Gastrocnemius medialis (tissue), 4 donors: ENCODE measurements around the gene ATXN1. TPM values are rescaled to one million over a fixed set of nuclear protein-coding genes. Genes with fewer than 3 reads are reported as not detected.

Experiments
- ATAC-seq, 2 donors: fragments of 150-250 bp; one replicate each; pipeline ENCODE4 v1.9.1; 2016
- DNase-seq, 2 donors: peaks; one replicate each; pipeline ENCODE4 v3.0.0-alpha.2; 2019
- H3K27ac ChIP-seq, 4 donors: fragments of 200-600 bp; sonication (generic); 1 replicate in 1 of 4; 2 replicates in 3 of 4; pipeline ENCODE4 v1.5.1; 2016 to 2018; ENCODE audit warnings: mild to moderate bottlenecking in 2 of 4, moderate library complexity in 1 of 4
- H3K27me3 ChIP-seq, 3 donors: fragments of 200-600 bp; sonication (generic) in 2 of 3; 1 replicate in 1 of 3; 2 replicates in 2 of 3; pipeline versions ENCODE4 v1.5.1 to v1.6.0; 2016 to 2019; ENCODE audit warnings: mild to moderate bottlenecking in 1 of 3, moderate library complexity in 1 of 3
- H3K36me3 ChIP-seq, 2 donors: fragments of 200-600 bp; sonication (generic) in 1 of 2; one replicate each; pipeline ENCODE4 v1.5.1; 2017 to 2018
- H3K4me1 ChIP-seq, 2 donors: fragments of 200-600 bp; sonication (generic) in 1 of 2; one replicate each; pipeline ENCODE4 v1.5.1; 2016 to 2017; ENCODE audit warnings: mild to moderate bottlenecking in 2 of 2
- H3K4me3 ChIP-seq, 4 donors: fragments of 200-600 bp; sonication (generic) in 3 of 4; 1 replicate in 1 of 4; 2 replicates in 3 of 4; pipeline ENCODE4 v1.5.1; 2016 to 2019; ENCODE audit warnings: mild to moderate bottlenecking in 2 of 4
- H3K9me3 ChIP-seq, 3 donors: fragments of 200-600 bp; sonication (generic) in 2 of 3; 1 replicate in 1 of 3; 2 replicates in 2 of 3; pipeline ENCODE4 v1.5.1; 2016 to 2019
- CTCF ChIP-seq, 5 experiments: fragments of 450-650 bp in 3 of 5; fragments of 200-600 bp in 2 of 5; sonication (generic) in 2 of 5; IDR thresholded peaks in 4 of 5; conservative IDR thresholded peaks in 1 of 5; 1 replicate in 4 of 5; 2 replicates in 1 of 5; pipeline ENCODE4 v1.5.1; 2016 to 2019; ENCODE audit warnings: antibody characterized with exemption in 5 of 5, mild to moderate bottlenecking in 3 of 5, moderate library complexity in 3 of 5
- POLR2A ChIP-seq, 2 donors: fragments of 450-650 bp; IDR thresholded peaks; one replicate each; pipeline ENCODE4 v1.6.1; 2017; ENCODE audit warnings: antibody characterized with exemption in 2 of 2, mild to moderate bottlenecking in 2 of 2, moderate library complexity in 2 of 2
- in situ Hi-C, 4 donors: fragments of 200-750 bp; cut with MboI; loops; one replicate each; pipeline versions ENCODE4 v1.15.0 to v1.8.0; 2017; ENCODE audit warnings: low sequenced_read_pairs in 4 of 4
- intact Hi-C: fragments of 100-400 bp; cut with DNase I; formaldehyde crosslinking; loops from one replicate; pipeline ENCODE4 v1.15.1; 2023; ENCODE audit warnings: low total_unique reads
- total RNA-seq, 4 donors: library from RNA; depleted of rRNA; stranded (reverse); fragments of >200 nt; gene quantifications; one replicate each; pipeline versions ENCODE4 v1.1.0 to v1.2.3, GENCODE V29; 2016

Gene ATXN1
- total RNA-seq, 4 donors from 2014 or later: 21.8 to 42.9 (median 33.1) TPM

GRCh38 chr6:16684896-16685554 is 76.2 kb downstream of the ATXN1 start:
- Histone ChIP-seq H3K36me3 (no peaks in the 10 kb centered on the region), H3K4me1 (peaks cover 47 to 56% of the 10 kb centered on the region in 2 donors), H3K27me3 (no peaks in the 10 kb centered on the region), H3K4me3 (no peak overlapping the region), H3K27ac (no peak overlapping the region), H3K9me3 (no peaks in the 10 kb centered on the region)
- no peak for DNase-seq
- in situ Hi-C loops: no loop called here
- intact Hi-C loops: loop anchor here (5.0 kb wide), 1 partner anchor 77 kb away; the partner anchor contains the start of gene ATXN1
- ATAC-seq: no peak
- TF ChIP-seq CTCF (IDR thresholded peaks at IDR 0.05 in 4 of 5, conservative IDR thresholded peaks at IDR 0.05 in 1 of 5) (no peak), POLR2A (IDR thresholded peaks at IDR 0.05) (no peak)

GRCh38 chr6:16684195-16684689 is 77.0 kb downstream of the ATXN1 start:
- Histone ChIP-seq H3K4me1 (peaks cover 47 to 57% of the 10 kb centered on the region in 2 donors), H3K36me3 (no peaks in the 10 kb centered on the region), H3K27me3 (no peaks in the 10 kb centered on the region), H3K9me3 (no peaks in the 10 kb centered on the region), H3K27ac (peak overlapping the region; percentile 1 to 92 (median 86)), H3K4me3 (no peak overlapping the region)
- no peak for DNase-seq
- TF ChIP-seq CTCF (IDR thresholded peaks at IDR 0.05 in 4 of 5, conservative IDR thresholded peaks at IDR 0.05 in 1 of 5): no peak
- TF ChIP-seq POLR2A (IDR thresholded peaks at IDR 0.05): no peak
- in situ Hi-C loops (no loop called here), intact Hi-C loops (loop anchor here (5.0 kb wide), 1 partner anchor 78 kb away; the partner anchor contains the start of gene ATXN1)
- ATAC-seq: no peak

DNA sequence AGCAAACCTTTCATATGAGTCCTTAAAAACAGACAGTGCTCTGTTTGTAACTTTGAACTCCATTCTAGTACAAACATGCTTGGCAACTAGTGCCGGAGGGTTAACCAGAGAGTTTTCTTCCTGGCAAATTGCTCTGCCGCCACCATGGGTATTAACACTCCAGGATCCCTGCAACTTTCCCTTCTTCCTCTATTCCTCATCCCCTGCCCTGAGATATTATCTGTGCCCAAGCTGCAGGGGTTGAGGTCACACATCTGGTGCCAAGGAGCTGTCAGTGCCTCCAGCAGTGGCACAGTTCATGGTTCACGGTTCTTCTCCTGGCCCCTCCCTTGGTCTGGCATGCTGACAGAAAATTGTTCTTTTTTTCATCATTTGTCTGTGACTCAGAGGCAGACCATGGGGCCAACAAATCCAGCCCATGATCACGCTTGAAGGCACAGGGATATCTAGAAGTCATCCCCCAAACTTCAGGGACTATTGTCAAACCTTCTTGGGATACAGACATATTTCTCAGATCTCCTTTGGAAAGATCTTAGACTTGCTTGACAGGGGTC is 77.5 kb downstream of the ATXN1 start:
- H3K4me1 ChIP-seq: peaks cover 47 to 57% of the 10 kb centered on the region in 2 donors
- peak in 1 of 2 donors; percentile 18 for ATAC-seq
- peak overlapping the region; percentile 1 to 92 (median 86) for H3K27ac ChIP-seq
- TF ChIP-seq CTCF (IDR thresholded peaks at IDR 0.05 in 4 of 5, conservative IDR thresholded peaks at IDR 0.05 in 1 of 5) (no peak), POLR2A (IDR thresholded peaks at IDR 0.05) (no peak)
- no peaks in the 10 kb centered on the region for H3K36me3 ChIP-seq
- intact Hi-C loops: loop anchor here (1.0 to 5.0 kb wide), 2 partner anchors 16 to 79 kb away; partner anchors contain the start of gene ATXN1
- peak in 1 of 2 donors; percentile 45 for DNase-seq
- no peaks in the 10 kb centered on the region for H3K27me3 ChIP-seq
- H3K4me3 ChIP-seq: no peak overlapping the region
- in situ Hi-C loops: no loop called here
- no peaks in the 10 kb centered on the region for H3K9me3 ChIP-seq

DNA sequence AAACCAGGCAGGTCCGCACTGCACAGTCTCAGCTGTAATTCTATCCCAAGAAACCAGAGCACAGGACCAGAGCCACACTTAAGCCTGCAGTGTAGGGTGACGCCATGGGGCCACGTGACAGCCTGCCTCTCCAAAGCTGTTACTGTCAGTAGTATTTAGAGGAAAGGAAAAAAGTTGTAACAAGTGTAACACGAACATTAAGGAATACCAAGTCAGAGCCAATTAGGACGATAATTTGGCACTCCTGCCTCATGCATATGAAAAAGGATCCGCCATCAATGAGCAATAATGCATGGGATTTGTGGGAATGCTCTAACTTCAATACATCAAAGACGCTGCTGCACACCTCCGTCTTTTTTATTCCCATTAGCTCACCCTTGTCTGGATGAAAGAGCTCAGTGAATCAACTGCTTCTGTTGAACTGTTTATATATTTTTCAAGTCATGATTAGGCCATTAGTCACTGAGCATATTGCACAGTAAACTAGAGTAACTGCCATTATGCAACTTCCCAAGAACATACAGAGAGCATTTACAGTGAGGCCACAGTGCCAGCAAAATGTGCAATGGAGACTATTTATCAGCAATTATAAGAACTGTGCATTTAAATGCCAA is 79.9 kb downstream of the ATXN1 start:
- Histone ChIP-seq H3K27ac (peak overlapping the region; percentile 80 to 92 (median 86)), H3K4me3 (peak overlapping the region in 3 of 4 donors; percentile 21 to 39 (median 23)), H3K4me1 (peaks cover 47 to 59% of the 10 kb centered on the region in 2 donors), H3K27me3 (no peaks in the 10 kb centered on the region), H3K36me3 (no peaks in the 10 kb centered on the region), H3K9me3 (no peaks in the 10 kb centered on the region)
- intact Hi-C loops (loop anchor here (2.0 to 5.0 kb wide), 2 partner anchors 23 to 81 kb away; partner anchors contain the start of gene ATXN1), in situ Hi-C loops (no loop called here)
- ATAC-seq (peak; percentile 91 to 92), DNase-seq (peak; percentile 77 to 84)
- TF ChIP-seq POLR2A (IDR thresholded peaks at IDR 0.05) (peak in 1 of 2 donors; percentile 46), CTCF (IDR thresholded peaks at IDR 0.05 in 4 of 5, conservative IDR thresholded peaks at IDR 0.05 in 1 of 5) (no peak)
